NCI-H510A (cell line): ENCODE measurements around the gene PRDX2.

ENCODE experiments used
- DNase-seq: peaks from one replicate; lab custom pipeline; 2025; lab: John Stamatoyannopoulos, UW

PRDX2 gene

DNA sequence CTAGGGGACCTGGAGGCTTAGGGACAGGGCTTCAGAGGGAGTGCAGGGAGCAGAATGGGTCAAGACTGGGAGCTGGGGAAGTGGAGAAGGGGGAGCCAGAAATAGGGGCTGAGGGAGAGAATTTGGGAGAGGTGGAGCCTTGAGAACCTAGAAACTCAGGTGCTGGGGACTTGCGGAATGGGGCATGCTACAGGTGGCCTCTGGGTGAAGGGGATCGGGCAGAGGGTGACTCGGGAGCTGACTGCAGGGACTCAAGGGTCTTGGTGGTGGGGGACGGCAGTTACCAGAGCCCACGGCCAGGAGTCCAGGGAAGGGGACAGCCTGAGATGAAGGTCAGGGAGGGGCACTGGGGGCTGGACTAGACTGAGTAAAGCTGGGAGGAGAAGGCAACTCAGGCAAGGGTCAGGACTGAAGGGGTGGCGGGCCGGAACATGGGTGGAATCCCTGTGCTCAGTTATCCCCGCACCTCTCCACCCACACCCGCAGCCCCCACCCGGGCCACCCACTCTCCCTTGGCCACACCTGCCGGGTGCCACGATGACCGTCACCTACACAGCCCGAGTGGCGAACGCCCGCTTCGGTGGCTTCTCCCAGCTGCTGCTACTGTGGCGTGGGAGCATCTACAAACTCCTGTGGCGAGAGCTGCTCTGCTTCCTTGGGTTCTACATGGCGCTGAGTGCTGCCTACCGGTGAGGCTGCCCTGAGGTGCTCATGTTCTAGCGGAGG is 49.4 kb downstream of the PRDX2 start:
- no peak for DNase-seq

GRCh38 chr19:12751635-12752034 is 50.0 kb downstream of the PRDX2 start, which contains the start of gene BEST2:
BEST2 (plus strand) TSS chr19:12751791; CDS start chr19:12752593, 802 bp downstream.
- DNase-seq: no peak

GRCh38 chr19:12750851-12751250 is 50.7 kb downstream of the PRDX2 start:
- DNase-seq: no peak

DNA sequence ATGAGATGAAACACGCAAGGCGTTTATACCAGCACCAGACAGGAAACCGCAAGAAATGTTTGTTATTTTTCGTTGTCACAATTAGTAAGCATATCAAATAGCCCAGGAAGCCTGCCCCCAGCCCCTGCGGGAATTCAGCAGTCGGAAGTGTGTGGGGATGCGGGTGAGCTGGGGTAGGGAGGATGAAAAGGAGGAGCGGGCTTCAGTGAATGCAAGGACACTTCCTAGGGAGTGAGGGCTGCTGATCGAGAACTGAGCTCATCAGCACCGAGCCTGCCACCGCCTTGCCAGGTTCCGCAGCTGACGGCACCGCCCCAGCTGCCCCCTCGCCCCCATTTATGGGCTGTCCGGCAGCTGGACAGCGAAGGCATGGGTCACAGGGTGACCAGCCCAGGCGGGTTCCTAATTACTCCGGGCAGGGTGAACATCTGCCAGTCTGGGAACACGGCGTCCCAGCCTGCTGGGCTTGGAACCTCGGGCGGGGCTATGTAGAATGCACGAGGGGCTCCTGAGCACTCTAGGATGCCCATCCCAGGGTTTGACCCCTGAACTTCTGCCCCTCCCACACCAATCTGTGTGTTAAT is 51.6 kb downstream of the PRDX2 start:
- no peak for DNase-seq

GRCh38 chr19:12748489-12748888 is 53.1 kb downstream of the PRDX2 start:
- DNase-seq: no peak
